Activated naive CD4-positive, alpha-beta T cell treated with anti-CD3 and anti-CD28 coated beads, Interleukin-2, amount 50 U/mL, for 16 hours (primary cell): ENCODE measurements around the gene BCORL1.

Experiments used
- DNase-seq: peaks from one replicate; pipeline ENCODE4 v3.0.0-alpha.2; 2020

The BCORL1 gene

GRCh38 chrX:130060122-130061069 lies 78.0 kb downstream of the BCORL1 start:
- DNase-seq, result peak; percentile 80

GRCh38 chrX:130066975-130067615 lies 84.7 kb downstream of the BCORL1 start:
- no peak for DNase-seq

- no peak for DNase-seq
These were observed 89.3 kb downstream of the BCORL1 start for GRCh38 chrX:130071611-130072344.

DNA sequence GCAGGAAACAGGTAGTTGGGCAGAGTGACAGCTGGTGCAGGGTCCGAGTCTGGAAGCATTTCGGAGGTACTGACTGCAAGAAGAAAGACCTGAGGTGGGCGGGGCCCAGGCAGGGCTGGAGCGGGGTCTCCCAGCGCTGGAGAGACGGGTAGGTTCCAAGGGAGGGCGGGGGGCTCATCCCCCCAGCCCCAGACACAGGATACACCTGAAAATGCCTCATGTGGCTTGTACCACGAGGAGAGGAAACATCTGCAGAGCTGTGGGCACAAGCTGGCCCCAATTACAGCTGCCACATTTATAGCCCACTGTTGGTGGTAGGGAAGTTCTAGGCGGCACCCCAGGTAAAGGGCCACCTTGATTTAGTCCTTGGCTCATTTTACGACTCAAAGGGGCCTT lies 89.9 kb downstream of the BCORL1 start:
- DNase-seq, result no peak

- no peak for DNase-seq
These were observed 93.3 kb downstream of the BCORL1 start for GRCh38 chrX:130075777-130076176.

DNA sequence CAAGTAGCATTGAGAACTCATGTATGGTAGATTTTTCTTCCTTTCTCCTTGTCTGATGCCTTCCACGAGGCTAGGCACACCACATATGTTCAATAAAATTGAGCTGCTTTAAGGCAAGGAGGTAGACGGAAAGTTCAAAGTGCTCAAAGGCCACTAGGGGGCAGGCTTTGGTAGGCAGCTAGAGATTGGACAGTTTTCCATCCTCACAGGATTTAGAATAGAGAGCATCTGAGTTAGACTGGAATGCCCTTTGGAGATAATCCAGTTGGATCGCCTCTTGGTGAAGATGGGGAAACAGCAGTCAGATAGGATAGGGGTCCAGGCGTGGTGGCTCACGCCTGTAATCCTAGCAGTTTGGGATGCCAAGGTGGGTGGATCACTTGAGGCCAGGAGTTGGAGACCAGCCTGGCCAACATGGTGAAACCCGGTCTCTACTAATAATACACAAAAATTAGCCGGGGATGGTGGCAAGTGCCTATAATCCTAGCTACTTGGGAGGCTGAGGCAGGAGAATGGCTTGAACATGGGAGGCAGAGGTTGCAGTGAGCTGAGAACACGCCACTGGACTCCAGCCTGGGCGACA lies 97.5 kb downstream of the BCORL1 start:
- DNase-seq, result peak; percentile 52

GRCh38 chrX:130080791-130081367 lies 98.4 kb downstream of the BCORL1 start:
- DNase-seq, result no peak

- DNase-seq, result no peak
These were observed 99.1 kb downstream of the BCORL1 start for GRCh38 chrX:130081421-130082045.

DNA sequence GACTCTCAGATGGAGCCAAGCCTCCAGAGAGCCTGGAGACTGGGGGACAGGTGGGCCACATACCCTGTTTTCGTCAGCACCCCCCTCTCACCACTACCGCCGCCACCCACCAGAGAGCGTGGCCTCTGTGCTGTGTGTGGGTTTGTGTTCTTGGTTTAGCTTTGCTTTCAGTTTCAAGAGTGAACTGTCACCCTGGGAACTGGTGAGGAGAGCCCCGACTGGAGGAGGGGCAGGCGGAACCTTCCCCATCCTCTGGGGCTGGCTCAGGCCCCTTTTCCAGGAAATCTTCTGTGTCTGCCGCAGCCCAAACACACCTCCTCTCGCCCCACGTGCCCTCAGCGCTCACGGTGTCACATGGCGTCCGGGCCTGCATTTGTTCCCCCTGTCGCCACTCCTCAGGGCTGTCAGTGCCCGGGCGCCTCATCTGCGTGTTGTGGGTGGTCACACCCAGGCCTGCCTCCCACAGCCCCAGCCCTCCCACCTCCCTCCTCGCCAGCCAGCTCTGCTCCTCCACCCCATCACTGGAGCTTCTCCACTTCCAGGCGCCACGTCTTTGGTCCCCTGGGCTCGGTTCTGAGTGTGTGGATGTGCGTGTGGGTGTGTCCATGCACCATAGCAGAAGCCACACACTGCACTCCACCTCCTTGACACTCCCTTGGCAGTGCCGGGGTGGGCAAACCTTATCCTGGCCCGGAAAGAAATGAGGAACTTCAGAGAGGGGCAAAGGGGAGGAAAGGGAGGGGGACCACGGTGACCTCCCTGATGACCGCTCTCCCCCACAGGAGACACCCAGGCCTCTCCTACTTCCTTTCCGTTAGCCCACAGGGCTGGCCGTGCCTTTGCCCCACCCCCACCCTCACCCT lies 100.0 kb downstream of the BCORL1 start:
- DNase-seq, result peak; percentile 71

- no peak for DNase-seq
These were observed 100.7 kb downstream of the BCORL1 start for GRCh38 chrX:130083107-130083490.

GRCh38 chrX:130083656-130084382 lies 101.4 kb downstream of the BCORL1 start:
- no peak for DNase-seq

DNA sequence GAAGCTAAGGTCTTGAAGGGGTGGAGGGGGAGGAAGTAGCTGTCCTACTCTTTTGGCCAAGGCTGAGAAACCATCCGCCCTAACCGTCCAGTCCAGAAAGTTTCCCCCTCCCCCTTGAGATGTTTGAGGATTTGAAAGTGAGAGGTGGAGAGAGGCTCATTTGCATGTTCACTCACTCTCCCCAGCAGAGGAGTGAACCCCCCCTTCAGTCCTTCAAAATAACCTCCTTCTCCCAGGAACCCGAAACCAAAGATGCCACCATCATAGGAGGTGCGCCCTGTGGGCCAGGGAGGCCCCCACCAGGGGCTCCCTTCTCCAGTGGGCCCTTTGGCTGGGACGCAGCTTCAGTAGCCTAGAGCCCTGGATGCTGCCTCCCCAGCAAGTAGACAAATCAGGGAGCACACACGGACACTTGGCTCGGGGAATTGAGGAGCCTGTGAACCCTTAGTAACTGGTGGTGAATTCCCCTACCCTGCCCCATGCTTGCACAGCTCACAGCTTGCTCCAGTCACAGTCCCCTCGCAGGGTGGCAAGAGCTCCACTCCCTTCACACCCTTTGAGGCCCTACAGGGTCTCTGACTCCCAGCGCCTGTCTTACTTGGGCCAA lies 102.3 kb downstream of the BCORL1 start:
- DNase-seq, result peak; percentile 13

DNA sequence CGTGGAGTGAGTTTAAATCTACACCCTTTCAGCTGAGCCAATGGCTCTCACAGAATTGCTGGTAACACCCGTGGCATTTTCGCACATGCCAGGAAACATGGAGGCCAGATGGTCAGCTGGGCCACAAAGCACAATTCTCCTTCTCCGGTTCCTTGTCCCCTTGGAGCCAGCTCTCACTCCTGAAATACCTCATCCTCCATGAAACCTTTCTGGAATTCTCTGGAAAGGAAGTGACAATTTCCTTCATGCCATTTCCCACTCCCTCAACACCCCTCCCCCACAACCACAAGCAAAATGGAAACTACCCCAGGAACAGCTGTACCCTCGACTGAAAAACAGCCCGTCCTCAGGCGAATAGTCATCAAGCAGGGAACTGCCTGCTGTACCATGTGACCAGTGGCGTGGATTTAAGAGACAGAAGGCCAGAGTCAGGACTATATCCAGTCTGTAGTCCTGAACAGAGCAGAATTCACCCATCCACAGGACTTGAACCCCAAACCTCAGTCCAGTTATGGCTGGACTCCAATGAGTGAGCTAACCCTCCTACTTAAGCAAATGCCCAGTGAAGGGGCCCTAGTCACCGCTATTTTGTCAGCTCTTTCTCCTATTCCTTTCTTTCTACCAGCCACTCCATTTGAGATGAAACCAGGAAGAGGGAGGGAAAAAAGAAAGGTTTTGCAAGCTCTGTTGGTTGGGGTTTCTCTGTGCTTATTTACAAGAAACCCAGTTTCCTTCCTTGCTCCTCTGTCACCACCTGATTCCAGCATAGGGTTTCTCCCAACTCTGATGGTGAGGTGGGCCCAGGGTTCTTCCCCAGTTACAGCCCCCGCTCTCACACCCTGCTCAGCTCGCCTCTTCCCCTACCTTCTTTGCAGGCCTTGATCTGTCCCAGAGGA lies 103.4 kb downstream of the BCORL1 start:
- DNase-seq, result no peak

DNA sequence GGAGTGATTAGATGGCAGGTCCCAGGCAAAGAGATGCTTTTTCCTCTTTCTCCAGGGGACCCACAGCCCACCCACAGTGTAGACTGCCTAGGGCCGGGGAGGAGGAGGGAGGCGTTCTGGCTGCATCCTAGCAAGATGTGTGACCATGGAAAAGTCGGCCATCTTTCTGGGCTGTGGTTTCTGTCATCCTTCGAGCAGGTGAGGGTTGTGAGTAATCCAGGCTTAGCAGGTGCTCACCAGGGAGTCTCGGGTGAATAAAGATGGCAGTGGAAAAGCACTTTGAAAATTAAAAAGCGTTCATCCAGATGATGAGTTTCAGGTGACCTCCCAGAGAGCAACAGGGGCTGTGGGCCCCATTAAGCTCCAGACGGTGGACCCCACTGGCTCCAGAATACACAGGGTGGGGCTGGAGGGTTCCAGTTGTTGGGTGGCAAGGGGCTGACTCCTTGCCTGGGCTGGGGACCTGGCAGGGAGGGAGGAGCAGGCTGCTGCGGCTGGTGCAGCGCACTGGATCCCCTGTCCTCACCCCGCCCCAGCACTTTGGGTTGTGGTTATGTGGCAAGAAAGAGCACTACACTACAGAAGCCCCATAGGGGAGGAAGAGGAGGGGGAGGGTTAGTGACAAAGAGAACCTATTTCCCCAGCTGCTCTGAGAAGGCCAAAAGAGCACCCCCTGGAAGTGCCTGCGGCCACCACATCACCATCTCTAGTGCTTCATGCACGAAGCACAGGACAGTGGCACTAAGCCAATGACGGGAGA lies 104.2 kb downstream of the BCORL1 start:
- DNase-seq, result peak; percentile 52

GRCh38 chrX:130090364-130090763 lies 107.9 kb downstream of the BCORL1 start:
- DNase-seq, result no peak

DNA sequence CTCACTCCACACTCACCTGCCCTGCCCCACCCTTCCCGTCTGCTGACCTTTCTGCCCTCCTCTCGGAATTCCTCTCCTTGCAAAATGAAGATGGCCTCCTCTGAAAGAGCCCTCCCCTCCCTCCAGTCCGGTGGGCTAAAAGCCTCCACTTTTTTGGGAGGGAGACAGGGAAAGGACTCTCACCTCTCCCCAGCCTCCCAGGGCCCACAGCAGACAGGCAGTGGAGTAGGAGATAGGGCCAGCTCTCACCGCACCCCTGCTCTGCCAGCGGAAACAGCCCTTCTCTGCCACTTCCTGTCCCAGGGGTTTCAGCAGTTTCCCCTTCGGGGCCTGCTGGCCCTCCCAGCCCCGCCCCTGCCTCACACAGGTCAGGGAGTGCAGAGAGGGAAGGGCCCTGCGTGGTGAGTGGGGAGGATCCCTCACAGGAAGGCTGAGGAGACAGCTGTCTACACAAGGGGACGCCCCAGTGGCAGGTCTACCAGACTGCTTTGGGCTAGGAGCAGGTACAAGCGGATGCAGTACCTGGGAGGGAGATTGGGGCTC lies 109.6 kb downstream of the BCORL1 start:
- peak; percentile 65 for DNase-seq

DNA sequence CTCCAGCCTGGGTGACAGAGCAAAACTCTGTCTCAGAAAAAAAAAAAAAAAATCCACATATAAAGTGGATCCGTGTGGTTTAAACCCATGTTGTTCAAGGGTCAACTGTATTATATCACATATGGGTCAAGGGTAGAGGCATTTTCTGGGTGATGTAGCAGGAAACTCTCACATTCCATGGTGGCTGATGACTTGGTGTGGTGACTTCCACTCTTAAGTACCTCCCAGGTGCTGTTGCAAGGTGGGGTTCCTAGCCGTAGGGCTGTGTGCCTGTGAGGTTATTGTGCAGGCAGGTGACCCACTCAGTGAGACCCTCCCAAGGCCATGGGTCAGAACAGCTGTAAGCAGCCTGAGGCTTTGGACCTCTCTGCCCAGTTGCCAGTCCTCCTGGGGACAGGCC lies 110.8 kb downstream of the BCORL1 start:
- DNase-seq, result no peak

DNA sequence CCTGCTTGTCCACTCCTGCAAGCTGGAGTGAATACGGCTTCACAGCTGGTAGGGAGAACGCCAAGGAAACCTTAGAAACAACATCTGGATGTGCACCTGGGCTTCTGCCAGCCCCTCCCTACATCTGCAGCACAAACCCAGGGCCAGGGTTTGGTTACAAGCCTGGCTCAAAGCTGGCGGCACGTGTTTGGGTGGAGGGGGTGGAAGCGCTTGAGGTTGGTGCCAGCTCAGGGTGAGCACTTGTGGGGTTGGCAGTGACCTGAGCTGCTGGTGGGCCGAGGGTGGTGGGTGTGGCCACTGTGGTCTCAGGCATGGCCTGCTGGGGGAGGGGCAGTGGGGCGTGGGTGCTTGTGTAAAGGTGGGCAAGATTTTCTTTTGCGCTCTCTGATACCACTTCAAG lies 112.3 kb downstream of the BCORL1 start:
- no peak for DNase-seq
